Activated CD4-positive, alpha-beta memory T cell treated with anti-CD3 and anti-CD28 coated beads for 36 hours (primary cell): ENCODE results near the gene ARSA. TPM values are rescaled to one million over a fixed set of nuclear protein-coding genes. Genes with fewer than 3 reads are reported as not detected.

Source experiments
- CTCF ChIA-PET: fragments of 350-600 bp; sonication (Branson Sonifier 250); formaldehyde crosslinking; loops from one replicate; lab custom pipeline; 2021; ENCODE audit warnings: antibody characterized with exemption, inconsistent platforms; lab: Charles Lee
- POLR2A ChIA-PET: fragments of 350-600 bp; sonication (Branson Sonifier 250); formaldehyde crosslinking; loops from one replicate; lab custom pipeline; 2021; ENCODE audit warnings: antibody characterized with exemption; lab: Charles Lee
- DNase-seq: peaks from one replicate; pipeline ENCODE4 v3.0.0-alpha.2; 2020
- H3K27ac Mint-ChIP-seq: one replicate; pipeline ENCODE4 v1.8.0; 2021; ENCODE audit warnings: mixed read lengths
- H3K27me3 Mint-ChIP-seq: one replicate; pipeline ENCODE4 v1.8.0; 2021; ENCODE audit warnings: mixed read lengths
- H3K36me3 Mint-ChIP-seq: one replicate; pipeline ENCODE4 v1.8.0; 2021; ENCODE audit warnings: mixed read lengths
- H3K4me1 Mint-ChIP-seq: one replicate; pipeline ENCODE4 v1.8.0; 2021; ENCODE audit warnings: low read depth, mixed read lengths
- H3K4me3 Mint-ChIP-seq: one replicate; pipeline ENCODE4 v1.8.0; 2021; ENCODE audit warnings: mild to moderate bottlenecking, mixed read lengths
- H3K9me3 Mint-ChIP-seq: one replicate; pipeline ENCODE4 v1.8.0; 2021; ENCODE audit warnings: mixed read lengths
- intact Hi-C: fragments of 100-400 bp; cut with micrococcal nuclease; formaldehyde crosslinking; loops from one replicate; pipeline ENCODE4 v1.15.1; 2023
- total RNA-seq, 2 experiments: library from RNA; stranded (reverse); gene quantifications; one replicate each; pipeline ENCODE4 v1.2.3, GENCODE V29; 2021

The ARSA gene
- total RNA-seq, 2 experiments from 2014 or later = 23.9 to 25.8 TPM

- Mint-ChIP-seq H3K27ac (peak overlapping the region; percentile 62), H3K4me3 (peak overlapping the region; percentile 94), H3K27me3 (no peaks in the 10 kb centered on the region), H3K9me3 (no peaks in the 10 kb centered on the region), H3K36me3 (peaks cover 6% of the 10 kb centered on the region), H3K4me1 (peaks cover 27% of the 10 kb centered on the region)
- CTCF ChIA-PET = interaction anchor here (0.7 to 2.8 kb wide), 7 partner anchors 18 to 83 kb away, joined by 3 to 17 read pairs (median 5); partner anchors contain the start of genes KLHDC7B, SCO2 and SYCE3
- intact Hi-C loops = no loop called here
- no peak for DNase-seq
- POLR2A ChIA-PET = interaction anchor here (0.6 to 2.4 kb wide), 6 partner anchors 15 to 55 kb away, joined by 3 to 11 read pairs (median 5); partner anchors contain the start of genes SCO2, SYCE3 and TYMP
These were observed 46.7 kb downstream of the ARSA start for GRCh38 chr22:50581031-50581949.

GRCh38 chr22:50579752-50580151 lies 48.2 kb downstream of the ARSA start:
- no peak for DNase-seq
- Mint-ChIP-seq H3K4me1 (peaks cover 27% of the 10 kb centered on the region), H3K36me3 (peaks cover 6% of the 10 kb centered on the region), H3K27ac (no peak overlapping the region), H3K9me3 (no peaks in the 10 kb centered on the region), H3K4me3 (no peak overlapping the region), H3K27me3 (no peaks in the 10 kb centered on the region)
- intact Hi-C loops = no loop called here
- POLR2A ChIA-PET = no interaction called here
- CTCF ChIA-PET = no interaction called here

- Mint-ChIP-seq H3K4me3 (no peak overlapping the region), H3K27ac (no peak overlapping the region), H3K27me3 (no peaks in the 10 kb centered on the region), H3K4me1 (peaks cover 26% of the 10 kb centered on the region), H3K9me3 (no peaks in the 10 kb centered on the region), H3K36me3 (peaks cover 6% of the 10 kb centered on the region)
- intact Hi-C loops = no loop called here
- DNase-seq = no peak
- ChIA-PET POLR2A (no interaction called here), CTCF (interaction anchor here (1.6 kb wide), 1 partner anchor 16 kb away, joined by 7 read pairs; the partner anchor contains the start of gene SYCE3)
These were observed 49.1 kb downstream of the ARSA start for GRCh38 chr22:50578776-50579310.

GRCh38 chr22:50577987-50578775 lies 49.8 kb downstream of the ARSA start, which contains the start of gene CPT1B:
Gene CPT1B (minus strand): TSS chr22:50578427. CDS start chr22:50577915, 512 bp downstream.
- Mint-ChIP-seq H3K4me3 (no peak within 1 kb of the TSS), H3K36me3 (peaks cover 6% of the 10 kb centered on the region), H3K27ac (no peak within 1 kb of the TSS), H3K9me3 (no peaks in the 10 kb centered on the region), H3K27me3 (no peaks in the 10 kb centered on the region), H3K4me1 (peaks cover 20% of the 10 kb centered on the region)
- DNase-seq = no peak
- intact Hi-C loops = no loop called here
- ChIA-PET CTCF (interaction anchor here (1.2 to 1.6 kb wide), 2 partner anchors 15 to 53 kb away, joined by 3 to 7 read pairs; partner anchors contain the start of genes SCO2 and SYCE3), POLR2A (interaction anchor here (1.5 kb wide), 1 partner anchor 15 kb away, joined by 3 read pairs; the partner anchor contains the start of gene SYCE3)

GRCh38 chr22:50577697-50577986 lies 50.3 kb downstream of the ARSA start:
- Mint-ChIP-seq H3K9me3 (no peaks in the 10 kb centered on the region), H3K27ac (no peak overlapping the region), H3K4me1 (peaks cover 20% of the 10 kb centered on the region), H3K27me3 (no peaks in the 10 kb centered on the region), H3K4me3 (no peak overlapping the region), H3K36me3 (peaks cover 7% of the 10 kb centered on the region)
- DNase-seq = no peak
- intact Hi-C loops = no loop called here
- ChIA-PET CTCF (interaction anchor here (1.2 to 1.6 kb wide), 2 partner anchors 15 to 52 kb away, joined by 3 to 7 read pairs; partner anchors contain the start of genes SCO2 and SYCE3), POLR2A (interaction anchor here (1.5 kb wide), 1 partner anchor 15 kb away, joined by 3 read pairs; the partner anchor contains the start of gene SYCE3)

- no peaks in the 10 kb centered on the region for H3K9me3 Mint-ChIP-seq
- ChIA-PET POLR2A (interaction anchor here (1.5 kb wide), 1 partner anchor 14 kb away, joined by 3 read pairs; the partner anchor contains the start of gene SYCE3), CTCF (interaction anchor here (0.9 to 1.4 kb wide), 3 partner anchors 12 to 52 kb away, joined by 3 to 4 read pairs (median 3); partner anchors contain the start of genes SCO2 and SYCE3)
- H3K27me3 Mint-ChIP-seq = no peaks in the 10 kb centered on the region
- DNase-seq = peak; percentile 20
- peaks cover 10% of the 10 kb centered on the region for H3K36me3 Mint-ChIP-seq
- H3K4me1 Mint-ChIP-seq = peaks cover 20% of the 10 kb centered on the region
- intact Hi-C loops = loop anchor here (1.0 kb wide), 1 partner anchor 114 kb away; no protein-coding TSS in a partner anchor
- H3K4me3 Mint-ChIP-seq = no peak overlapping the region
- no peak overlapping the region for H3K27ac Mint-ChIP-seq
These were observed 50.9 kb downstream of the ARSA start for GRCh38 chr22:50576806-50577696.

- peak; percentile 21 for DNase-seq
These were observed 51.9 kb downstream of the ARSA start for GRCh38 chr22:50576070-50576469.

GRCh38 chr22:50575426-50575941 lies 52.5 kb downstream of the ARSA start:
- intact Hi-C loops = no loop called here
- Mint-ChIP-seq H3K4me1 (peaks cover 10% of the 10 kb centered on the region), H3K27ac (no peak overlapping the region), H3K9me3 (no peaks in the 10 kb centered on the region), H3K4me3 (no peak overlapping the region), H3K27me3 (no peaks in the 10 kb centered on the region), H3K36me3 (peaks cover 17% of the 10 kb centered on the region)
- ChIA-PET CTCF (interaction anchor here (1.4 kb wide), 1 partner anchor 46 kb away, joined by 7 read pairs; no protein-coding TSS in a partner anchor), POLR2A (no interaction called here)
- DNase-seq = no peak

More at GRCh38 chr22:50576070-50576469, 51.9 kb downstream of the ARSA start:
- Mint-ChIP-seq H3K27me3 (no peaks in the 10 kb centered on the region), H3K27ac (no peak overlapping the region), H3K36me3 (peaks cover 14% of the 10 kb centered on the region), H3K9me3 (no peaks in the 10 kb centered on the region), H3K4me3 (no peak overlapping the region), H3K4me1 (peaks cover 13% of the 10 kb centered on the region)
- intact Hi-C loops = loop anchor here (1.0 kb wide), 1 partner anchor 115 kb away; no protein-coding TSS in a partner anchor
- CTCF ChIA-PET = interaction anchor here (1.4 kb wide), 2 partner anchors 11 to 45 kb away, joined by 3 to 7 read pairs; no protein-coding TSS in a partner anchor
- POLR2A ChIA-PET = interaction anchor here (0.5 kb wide), 1 partner anchor 227 kb away, joined by 4 read pairs; no protein-coding TSS in a partner anchor
